HG02938 (cell line): ENCODE measurements around the gene TFPI.
"Not testable (repeated sequence)": the region's sequence is repeated elsewhere in the genome, so short reads cannot be mapped to it uniquely, and the experiment has no call there.

ENCODE experiments used
- ATAC-seq: cut with Tn5 transposase; IDR thresholded peaks from one replicate; pipeline ENCODE4 v1.9.1; 2021; ENCODE audit warnings: mild to moderate bottlenecking, moderate library complexity; ENCODE audit not compliant: unreplicated experiment

The TFPI gene

DNA sequence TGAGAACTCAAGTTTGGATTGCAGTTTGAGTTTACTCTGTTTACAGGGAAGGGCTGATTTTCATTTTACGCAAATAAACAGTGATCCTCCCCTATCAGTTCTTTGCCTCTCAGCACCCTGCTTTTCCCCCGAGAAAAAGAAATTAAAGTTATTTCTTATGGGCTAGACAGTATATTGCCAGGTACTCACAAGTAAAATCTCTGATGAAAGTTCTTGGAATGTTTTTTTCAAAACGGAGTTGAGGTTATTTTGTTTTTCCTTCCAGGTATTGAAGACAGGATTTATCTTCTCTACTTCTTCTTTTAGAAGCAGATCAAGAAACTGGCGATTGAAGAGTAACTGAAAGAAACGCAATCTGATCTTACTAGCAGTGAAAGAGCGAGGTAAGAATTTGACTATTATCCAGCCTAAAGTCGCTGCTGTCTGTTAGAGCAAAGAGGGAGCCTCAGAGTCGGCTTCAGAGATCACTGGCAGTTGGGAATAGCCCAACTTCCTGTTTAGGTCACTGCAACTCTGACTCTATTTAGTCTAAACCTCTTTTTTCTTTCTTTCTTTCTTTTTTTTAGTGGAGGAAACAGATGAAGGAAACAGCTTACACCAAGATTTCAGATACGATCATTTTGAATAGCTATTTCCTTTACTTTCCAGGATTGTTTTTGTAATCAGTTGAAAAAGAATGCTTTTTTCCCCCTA is at the start of gene TFPI:
Gene TFPI, minus strand, starts transcription at position 425 of the 693 bp plus-strand sequence. CDS start 50,667 bp downstream, outside the sequence.
- ATAC-seq: no peak

GRCh38 chr2:187594801-187595200 is 40.6 kb upstream of the TFPI start:
- ATAC-seq: no peak

GRCh38 chr2:187593697-187594096 is 39.5 kb upstream of the TFPI start:
- ATAC-seq: no peak

GRCh38 chr2:187593098-187593497 is 38.9 kb upstream of the TFPI start:
- no peak for ATAC-seq

DNA sequence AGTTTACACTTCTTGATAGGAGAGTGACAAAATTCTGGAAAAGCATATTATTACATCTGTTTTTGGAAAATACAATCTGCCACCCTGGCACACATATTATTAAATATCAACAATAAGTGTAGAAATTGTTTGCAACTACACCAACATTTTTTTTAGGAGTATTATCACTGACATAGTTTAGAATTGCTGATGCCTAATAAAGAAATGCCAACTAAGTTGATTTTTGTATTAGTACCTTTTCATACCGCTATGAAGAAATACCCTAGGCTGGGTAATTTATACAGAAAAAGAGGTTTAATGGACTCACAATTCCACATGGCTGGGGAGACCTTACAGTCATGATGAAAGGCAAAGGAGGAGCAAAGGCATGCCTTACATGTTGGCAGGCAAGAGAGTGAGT is 35.9 kb upstream of the TFPI start:
- ATAC-seq: no peak

DNA sequence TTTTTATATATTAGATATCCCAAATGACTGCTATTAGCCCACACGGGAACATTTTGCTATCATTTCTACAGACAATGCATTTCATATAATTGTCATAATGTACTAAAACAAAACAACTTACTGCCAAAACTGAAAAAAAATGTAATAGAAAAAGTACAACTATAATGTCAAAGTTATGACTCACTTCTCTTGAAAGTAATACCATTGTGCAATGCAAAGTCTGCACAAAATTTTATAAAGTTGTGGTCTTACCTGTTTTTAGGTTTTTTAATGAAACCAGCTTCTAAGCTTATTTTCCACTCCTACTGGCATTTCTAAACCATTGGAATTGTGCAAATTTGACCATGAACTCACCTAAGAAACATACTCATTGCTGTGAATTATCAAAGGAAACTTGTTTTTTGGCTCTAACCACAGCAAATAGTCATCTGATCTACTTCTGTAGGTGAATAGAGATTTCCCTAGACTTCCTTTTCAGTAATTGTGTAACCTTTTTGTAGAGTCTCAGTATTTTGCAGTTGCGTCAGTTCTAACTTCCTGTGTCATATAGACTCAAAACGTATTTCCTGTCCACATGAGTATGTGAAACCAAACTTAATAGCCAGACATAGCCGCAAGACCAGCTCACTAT is 31.9 kb upstream of the TFPI start:
- ATAC-seq: peak; percentile 98

- peak; percentile 45 for ATAC-seq
Measured at GRCh38 chr2:187581125-187581896, 27.1 kb upstream of the TFPI start.

DNA sequence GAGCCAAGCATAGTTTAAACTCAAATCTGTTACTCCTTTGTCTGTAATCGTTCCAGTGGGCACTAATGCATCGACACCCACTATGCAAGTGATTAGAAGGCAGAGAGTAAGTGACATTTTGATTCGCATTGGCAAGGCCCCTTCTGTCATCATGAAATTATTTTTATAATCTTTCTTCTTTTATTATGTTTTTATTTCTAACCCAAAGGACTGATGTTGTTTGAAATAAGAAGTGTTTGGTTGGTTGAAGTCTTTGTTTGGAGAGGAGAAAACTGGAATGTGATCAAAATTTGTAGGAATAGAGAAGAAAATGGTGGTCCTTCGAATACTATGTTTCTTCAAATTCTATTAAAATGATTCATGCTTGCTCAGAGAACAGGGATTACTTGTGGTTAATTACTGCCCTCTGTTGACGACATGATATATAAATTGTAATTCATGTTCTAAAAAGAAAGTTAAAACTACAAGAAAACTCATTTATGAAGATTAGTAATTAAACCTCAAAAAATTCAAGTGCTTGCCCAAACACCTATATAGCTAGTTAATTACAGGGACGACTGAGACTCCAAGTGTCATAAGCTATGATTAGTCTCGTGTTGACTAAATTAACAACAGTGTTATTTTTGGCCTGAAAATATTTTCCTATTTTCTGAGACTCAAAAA is 26.4 kb upstream of the TFPI start:
- no peak for ATAC-seq

DNA sequence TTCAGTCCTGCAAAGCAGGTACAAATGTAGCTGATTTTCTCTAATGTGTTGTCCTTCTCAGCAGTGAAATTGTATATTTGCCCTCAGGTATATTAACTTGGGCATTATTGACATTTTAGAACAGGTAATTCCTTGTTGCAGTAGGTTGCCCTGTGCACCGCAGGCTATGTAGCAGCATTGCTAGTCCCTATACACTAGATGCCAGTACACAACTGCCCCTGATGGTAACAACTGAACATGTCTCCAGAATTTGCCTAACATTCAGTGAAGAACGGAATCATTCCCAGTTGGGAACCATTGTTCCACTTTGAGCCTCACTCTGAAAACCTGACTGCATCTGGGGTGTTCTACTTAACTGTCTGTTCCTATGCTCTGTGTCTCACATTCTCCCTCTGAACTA is 23.1 kb upstream of the TFPI start:
- no peak for ATAC-seq

DNA sequence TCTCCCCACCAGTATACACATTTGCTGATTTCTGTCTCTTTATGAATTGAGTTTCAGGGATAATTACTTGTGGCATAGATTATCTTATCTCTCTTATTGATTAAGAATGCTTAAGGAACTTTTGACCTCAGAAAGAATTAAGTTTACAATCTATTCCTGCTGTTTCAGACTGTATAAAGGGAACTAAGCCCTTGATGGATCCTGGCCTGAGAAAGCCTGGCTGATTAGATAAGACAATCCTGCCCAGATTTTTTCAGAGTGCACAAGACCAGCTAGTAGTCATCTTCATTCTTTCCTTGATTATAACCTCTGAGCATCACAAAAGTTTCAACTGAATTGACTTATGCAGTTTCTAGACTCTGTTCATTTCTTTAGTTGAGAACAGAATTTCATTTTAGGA is 22.7 kb upstream of the TFPI start:
- no peak for ATAC-seq

- no peak for ATAC-seq
Measured at GRCh38 chr2:187575751-187576067, 21.5 kb upstream of the TFPI start.

GRCh38 chr2:187574969-187575750 is 20.9 kb upstream of the TFPI start:
- no peak for ATAC-seq

DNA sequence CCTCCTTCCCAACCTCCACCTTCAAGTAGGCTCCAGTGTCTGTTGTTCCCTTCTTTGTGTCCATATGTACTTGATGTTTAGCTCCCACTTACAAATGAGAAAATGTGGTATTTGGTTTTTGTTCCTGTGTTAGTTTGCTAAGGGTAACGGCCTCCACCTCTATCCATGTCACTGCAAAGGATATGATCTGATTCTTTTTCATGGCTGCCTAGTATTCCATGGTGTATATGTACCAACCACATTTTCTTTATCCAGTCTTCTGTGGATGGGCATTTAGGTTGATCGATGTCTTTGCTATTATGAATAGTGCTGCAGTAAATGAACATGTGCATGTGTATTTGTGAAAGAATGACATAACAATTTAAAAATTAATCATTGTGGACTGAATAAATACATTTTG is 19.5 kb upstream of the TFPI start:
- no peak for ATAC-seq

- not testable (repeated sequence) for ATAC-seq
Measured at GRCh38 chr2:187571996-187572395, 17.8 kb upstream of the TFPI start.

- ATAC-seq: no peak
Measured at GRCh38 chr2:187569571-187569970, 15.3 kb upstream of the TFPI start.

DNA sequence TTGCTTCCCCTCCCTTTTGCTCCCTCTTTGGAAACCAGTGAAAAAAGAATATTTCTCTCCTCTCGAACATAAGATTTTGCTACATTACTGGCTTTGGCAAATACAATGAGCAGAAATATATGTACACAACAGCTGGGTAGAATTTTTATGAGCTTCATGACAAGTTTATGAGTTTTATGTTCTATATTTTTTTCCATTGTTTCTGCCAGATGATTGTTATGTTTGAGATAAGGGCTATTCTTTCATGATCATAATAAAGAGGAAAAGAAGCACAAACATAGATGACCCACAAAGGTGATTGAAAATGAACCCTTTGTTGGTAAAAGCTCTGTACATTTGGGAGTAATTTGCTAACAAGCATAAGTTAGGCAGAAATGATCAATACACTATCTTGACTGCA is 14.8 kb upstream of the TFPI start:
- no peak for ATAC-seq

DNA sequence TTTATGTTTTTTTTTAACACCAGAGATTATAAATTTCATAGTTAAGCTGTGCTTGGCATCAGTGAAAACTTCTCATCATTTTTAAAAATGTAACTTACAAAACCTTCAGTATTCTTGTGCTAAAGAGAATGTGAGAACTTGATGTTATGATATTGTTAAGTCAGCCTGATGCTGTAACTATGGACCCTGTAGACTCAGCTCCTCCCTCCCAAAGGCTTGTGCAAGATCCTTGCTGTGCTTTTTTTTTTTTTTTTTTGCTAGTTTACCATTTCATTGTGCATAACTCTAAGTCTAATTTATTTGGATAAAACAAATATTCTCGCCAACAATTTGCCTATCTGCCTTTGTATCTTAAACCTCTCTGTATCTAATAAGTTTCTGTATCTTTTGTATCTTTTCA is 12.9 kb upstream of the TFPI start:
- ATAC-seq: no peak

GRCh38 chr2:187566712-187567111 is 12.5 kb upstream of the TFPI start:
- ATAC-seq: no peak

DNA sequence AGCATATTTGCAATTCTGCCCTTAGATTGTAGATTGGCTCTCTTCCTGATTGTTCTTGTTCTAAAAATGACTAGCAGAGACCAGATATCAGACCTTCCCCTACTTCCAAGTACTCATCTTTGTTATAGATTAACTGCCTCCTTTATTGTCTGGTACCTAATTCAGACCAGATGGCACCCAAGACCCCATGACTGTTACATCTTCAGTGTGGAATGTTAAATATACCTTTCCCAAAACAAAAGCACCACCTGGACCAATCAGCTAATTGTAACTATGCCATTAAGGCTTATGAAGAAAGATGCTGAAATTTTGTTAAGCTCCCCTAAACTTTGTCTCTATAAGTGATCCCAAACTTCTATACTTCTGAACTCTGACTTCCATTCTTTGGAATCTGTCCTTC is 12.0 kb upstream of the TFPI start:
- ATAC-seq: no peak

GRCh38 chr2:187565618-187566017 is 11.4 kb upstream of the TFPI start:
- ATAC-seq: not testable (repeated sequence)

DNA sequence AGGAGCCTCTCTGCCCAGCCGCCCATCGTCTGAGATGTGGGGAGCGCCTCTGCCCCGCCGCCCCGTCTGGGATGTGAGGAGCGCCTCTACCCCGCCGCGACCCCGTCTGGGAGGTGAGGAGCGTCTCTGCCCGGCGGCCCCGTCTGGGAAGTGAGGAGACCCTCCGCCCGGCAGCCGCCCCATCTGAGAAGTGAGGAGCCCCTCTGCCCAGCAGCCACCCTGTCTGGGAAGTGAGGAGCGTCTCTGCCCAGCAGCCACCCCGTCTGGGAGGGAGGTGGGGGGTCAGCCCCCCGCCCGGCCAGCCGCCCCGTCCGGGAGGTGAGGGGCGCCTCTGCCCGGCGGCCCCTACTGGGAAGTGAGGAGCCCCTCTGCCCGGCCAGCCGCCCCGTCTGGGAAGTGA is 2.3 kb upstream of the TFPI start:
- ATAC-seq: not testable (repeated sequence)
